Measurements from ENCODE around the gene EXOC6.

EXOC6 gene

DNA sequence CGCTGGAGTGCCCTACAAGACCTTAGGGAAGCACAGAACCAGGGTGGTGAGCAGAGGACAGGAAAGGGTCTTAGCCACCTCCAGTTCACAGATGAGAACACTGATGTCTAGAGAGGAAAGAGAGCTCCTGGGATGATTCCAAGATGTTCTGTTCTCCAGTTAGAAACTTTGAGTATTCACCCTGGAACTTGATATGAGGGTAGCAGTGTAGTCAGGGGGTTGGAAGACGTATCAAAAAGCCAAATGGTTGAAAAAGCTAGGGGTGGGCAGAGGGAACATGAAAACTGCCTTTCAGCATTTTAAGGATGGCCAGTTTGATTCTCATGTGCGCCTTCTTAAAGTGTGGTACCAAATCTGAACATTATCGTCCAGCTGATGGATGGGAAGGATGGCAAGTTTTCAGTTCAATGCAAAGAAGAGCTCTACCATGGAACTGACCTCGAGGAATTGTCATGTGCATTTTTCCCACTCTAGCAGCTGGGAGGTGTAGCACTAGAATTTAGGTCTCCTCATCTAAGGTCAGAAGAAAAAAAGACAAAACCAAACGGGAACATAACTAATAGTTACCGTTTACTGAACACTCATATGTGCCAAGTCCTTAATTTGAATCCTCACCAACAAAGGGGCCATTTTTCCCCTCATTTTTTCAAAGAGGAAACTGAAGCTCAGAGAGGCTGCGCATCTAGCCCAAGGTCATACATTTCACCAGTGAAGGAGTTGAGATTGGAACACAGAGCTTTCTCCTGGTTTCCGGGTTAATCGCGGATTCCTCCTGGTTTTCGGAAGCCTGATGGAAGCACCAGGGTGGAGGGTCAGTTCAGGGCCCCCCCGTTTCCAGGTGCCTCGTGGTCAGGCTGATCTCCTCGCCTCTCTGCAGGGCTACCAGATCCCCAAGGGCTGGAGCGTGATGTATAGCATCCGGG lies 219.4 kb downstream of the EXOC6 start:
- DNase-seq: no peak

DNA sequence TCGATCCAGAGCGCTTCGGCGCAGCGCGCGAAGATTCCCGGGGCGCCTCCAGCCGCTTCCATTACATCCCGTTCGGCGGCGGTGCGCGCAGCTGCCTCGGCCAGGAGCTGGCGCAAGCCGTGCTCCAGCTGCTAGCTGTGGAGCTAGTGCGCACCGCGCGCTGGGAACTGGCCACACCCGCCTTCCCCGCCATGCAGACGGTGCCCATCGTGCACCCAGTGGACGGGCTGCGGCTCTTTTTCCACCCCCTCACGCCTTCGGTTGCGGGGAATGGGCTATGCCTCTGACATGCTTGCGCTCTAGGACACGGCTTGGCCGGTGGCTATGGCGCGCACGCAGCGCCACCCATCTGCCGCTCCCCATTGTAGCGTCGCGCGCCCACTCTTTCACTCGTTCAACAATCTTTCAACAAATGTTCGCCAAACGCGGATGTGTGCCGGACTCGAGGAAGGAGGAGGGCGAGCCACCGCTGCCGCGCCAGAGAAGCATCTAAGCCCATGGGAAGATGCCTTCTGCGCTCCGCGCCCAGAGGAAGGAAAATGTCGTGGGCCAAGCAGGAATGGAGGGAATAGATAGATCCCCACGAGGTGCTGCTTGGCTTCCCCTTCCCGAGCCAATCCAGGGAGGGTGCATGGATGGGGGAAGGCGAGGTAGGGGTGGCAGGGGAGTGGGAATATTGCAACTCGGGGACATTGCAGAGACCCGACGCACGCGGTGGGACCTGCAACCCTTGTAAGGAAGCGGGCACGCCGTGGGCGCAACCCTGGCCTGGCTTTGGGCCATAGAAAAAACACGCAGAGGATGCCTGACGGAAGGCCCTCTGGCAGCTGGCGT lies 220.3 kb downstream of the EXOC6 start:
- DNase-seq: no peak

DNA sequence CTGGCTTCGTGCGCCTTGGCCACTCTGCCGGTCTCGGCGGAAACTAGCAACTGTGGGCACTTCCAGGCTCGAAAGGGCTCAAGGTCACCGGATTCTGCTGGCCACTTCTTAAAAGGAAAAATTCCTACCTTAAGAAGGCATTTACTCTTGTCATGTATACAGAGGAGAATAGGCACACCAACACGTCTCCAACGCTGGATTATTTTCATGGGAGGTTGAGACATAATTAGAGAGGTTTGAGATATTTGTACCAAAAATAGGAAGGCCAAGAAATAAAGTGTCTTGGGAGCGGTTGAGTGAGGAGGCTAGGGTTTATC lies 220.9 kb downstream of the EXOC6 start:
- DNase-seq: no peak

DNA sequence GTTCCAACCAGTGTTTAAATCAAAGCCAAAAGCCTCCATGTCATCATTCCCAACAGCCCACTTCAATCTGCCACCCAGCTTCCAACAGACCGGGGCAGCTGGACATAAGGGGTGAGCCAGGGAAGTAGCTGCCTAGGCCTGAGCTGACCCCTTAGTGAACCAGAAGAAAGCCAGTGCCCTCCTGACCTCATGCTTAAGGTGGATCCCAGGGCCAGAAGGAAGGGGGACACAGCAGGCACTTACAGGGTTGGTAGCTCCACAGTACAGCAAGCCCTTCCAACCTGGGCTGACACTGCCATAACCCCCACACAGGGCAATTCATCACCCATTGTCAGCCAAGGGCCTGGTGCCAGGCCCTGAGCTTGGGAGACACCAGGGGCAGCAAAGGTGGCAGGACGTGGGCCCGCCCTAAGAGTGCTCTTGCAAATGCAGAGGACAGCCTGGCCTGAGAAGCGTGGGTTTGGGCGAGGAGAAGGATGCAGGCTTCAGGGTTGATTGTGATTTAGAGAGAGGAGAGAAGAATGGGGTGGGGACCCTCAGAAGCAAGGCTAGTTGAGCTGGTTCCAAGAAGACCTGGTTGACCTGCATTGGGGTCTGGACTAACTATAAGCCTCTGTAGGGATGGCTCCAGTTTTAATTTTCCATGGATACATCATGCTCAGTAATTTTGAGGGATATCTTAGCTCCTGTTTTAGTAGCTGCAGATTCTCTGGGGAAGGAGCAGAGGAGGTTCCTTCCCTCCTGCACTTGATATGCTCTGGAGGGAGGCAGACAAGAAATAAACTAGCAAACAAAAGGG lies 222.3 kb downstream of the EXOC6 start:
- no peak for DNase-seq

DNA sequence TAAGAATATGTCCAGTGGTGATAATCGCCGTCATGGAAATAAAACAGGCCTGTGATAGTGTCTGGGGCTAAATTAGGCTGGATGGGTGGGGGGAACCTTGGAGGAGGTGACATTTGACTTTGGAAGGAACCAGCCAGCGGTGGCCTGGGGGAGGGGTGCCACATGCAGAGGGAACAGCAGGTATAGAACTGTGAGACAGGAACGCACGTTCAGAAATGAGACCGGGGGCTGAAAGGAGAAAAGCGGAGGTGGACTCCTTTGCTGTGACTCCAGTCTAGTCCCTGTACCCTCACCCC lies 222.8 kb downstream of the EXOC6 start:
- DNase-seq: no peak

DNA sequence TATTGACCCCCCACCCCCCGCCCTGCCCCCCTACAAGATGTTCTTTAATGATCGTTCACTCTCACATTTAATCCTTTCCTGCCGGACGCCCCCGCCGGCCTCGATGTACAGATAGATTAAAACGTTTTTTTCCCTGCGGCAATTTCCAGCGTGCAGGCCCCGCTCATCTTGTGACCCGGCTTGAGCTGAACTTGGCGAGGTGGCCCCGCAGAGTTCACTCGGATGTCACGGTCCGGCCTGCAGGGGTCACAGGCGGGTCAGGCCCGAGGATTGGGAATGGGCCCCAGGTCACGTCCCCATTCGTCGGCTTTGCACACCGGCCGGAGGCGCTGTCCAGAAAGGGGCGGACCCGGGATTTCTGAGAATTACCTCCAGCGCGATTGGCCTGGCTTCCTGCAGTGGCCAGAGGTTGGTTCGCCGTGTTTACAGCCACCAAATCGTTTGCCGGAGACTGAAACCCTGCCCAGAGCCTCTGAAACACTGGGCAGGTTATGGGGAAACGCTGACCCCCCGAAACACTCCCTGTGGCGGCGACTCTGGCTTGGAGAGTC lies 223.4 kb downstream of the EXOC6 start:
- no peak for DNase-seq

DNA sequence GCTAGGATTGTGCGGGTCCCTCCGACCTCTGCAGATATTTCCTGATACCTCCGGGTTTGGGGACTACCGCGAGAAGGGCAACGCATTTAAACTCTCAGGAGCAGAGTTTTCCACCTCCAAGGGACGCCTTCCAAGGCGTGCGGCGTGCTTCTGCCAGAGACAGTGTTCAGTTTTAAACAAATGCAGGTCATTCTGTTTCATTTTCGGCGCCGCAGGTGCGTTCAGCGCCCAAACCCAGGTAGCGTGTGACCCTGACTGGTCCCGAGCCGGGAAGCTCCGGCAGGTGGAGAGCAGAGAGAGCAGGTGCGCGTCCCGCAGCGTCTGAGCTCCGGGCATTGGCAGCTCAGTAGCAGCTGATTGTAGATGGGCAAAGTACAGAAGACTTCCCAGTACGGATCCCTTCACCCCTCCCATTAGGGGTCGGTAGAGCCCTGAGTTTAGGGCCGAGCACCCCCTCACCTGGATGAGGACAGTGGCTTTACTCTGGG lies 223.9 kb downstream of the EXOC6 start:
- no peak for DNase-seq

DNA sequence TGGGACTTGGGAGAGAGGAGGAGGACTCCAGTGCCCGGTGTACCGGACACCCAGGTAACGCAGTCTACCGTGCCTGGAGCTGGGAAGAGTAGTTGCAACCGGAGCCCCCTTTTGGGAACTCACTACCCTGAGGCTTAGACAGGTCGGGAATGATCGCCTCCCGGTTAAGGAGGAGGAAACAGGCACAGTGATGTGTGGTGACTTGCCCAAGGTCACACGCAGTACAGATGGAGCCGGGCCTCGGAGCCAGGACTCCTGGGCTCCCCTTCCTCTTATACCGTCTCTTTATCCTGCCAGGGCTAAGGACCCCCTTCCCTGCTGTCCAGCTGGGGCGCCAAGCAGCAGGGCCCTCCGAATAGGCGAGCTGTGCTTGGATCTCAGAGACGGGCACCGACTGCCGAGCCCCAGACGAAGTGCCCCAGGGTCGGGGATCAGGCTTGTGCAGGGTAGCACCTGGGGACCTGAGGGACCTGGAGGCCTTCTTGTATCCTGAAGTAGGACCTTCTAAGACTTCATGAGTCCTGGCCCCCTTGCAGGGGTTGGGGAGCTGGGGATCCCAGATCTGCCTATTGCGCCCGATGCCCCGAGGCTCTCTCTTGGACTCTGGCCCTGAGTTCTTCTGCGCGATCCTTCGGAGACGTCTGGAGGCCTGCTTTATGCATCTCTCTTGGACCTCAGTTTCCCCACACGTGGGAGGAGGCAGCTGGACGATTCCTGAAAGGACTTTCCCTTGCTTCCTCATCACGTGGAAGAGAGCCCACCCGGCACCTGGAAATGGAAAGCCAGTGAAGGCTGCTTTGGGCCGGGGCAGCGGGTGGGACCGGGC lies 224.6 kb downstream of the EXOC6 start:
- no peak for DNase-seq

DNA sequence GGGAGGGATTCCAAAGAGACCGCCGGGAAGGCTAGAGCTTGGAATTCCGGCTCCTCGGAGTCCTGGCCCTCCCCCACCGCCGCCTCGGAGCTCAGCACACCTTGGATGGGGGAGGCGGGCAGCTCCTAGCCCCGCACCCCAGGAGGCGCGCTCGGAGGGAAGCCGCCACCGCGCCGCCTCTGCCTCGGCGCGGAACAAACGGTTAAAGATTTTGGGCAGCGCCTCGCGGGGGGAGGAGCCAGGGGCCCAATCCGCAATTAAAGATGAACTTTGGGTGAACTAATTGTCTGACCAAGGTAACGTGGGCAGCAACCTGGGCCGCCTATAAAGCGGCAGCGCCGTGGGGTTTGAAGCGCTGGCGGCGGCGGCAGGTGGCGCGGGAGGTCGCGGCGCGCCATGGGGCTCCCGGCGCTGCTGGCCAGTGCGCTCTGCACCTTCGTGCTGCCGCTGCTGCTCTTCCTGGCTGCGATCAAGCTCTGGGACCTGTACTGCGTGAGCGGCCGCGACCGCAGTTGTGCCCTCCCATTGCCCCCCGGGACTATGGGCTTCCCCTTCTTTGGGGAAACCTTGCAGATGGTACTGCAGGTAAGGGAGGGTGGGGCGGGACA lies 225.3 kb downstream of the EXOC6 start, which contains the start of gene CYP26A1:
Gene CYP26A1, plus strand, starts transcription at position 355 of the 608 bp plus-strand sequence. Its CDS starts 42 bp downstream, at position 397.
- DNase-seq: no peak

DNA sequence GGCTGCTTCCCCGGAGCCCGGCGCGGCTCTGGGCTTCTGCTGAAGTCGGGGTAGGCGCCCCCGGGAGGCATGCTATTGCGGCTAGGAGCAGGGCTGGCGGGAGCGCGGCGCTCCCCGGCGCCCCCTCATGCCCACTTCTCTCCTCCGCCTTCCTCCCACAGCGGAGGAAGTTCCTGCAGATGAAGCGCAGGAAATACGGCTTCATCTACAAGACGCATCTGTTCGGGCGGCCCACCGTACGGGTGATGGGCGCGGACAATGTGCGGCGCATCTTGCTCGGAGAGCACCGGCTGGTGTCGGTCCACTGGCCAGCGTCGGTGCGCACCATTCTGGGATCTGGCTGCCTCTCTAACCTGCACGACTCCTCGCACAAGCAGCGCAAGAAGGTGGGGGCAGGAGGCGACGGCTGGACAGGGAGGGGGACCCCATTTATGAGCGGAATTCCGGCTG lies 225.9 kb downstream of the EXOC6 start:
- DNase-seq: no peak

DNA sequence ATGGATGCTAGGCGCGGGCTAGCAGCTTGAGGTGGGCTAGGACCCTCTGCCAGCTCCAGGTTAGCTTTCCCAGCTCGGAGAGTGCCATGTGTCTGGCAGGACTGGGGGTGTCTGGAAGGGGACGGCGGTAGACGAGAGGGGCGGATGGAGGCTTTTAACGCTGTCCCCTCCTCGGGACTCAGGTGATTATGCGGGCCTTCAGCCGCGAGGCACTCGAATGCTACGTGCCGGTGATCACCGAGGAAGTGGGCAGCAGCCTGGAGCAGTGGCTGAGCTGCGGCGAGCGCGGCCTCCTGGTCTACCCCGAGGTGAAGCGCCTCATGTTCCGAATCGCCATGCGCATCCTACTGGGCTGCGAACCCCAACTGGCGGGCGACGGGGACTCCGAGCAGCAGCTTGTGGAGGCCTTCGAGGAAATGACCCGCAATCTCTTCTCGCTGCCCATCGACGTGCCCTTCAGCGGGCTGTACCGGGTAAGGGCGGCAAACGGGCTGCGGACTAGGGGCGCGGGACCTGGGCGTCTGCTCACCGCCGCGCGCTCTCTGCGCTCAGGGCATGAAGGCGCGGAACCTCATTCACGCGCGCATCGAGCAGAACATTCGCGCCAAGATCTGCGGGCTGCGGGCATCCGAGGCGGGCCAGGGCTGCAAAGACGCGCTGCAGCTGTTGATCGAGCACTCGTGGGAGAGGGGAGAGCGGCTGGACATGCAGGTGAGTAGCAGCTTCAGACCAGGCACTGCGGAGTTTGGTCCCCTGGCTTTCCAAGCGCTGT lies 226.5 kb downstream of the EXOC6 start:
- DNase-seq: no peak

DNA sequence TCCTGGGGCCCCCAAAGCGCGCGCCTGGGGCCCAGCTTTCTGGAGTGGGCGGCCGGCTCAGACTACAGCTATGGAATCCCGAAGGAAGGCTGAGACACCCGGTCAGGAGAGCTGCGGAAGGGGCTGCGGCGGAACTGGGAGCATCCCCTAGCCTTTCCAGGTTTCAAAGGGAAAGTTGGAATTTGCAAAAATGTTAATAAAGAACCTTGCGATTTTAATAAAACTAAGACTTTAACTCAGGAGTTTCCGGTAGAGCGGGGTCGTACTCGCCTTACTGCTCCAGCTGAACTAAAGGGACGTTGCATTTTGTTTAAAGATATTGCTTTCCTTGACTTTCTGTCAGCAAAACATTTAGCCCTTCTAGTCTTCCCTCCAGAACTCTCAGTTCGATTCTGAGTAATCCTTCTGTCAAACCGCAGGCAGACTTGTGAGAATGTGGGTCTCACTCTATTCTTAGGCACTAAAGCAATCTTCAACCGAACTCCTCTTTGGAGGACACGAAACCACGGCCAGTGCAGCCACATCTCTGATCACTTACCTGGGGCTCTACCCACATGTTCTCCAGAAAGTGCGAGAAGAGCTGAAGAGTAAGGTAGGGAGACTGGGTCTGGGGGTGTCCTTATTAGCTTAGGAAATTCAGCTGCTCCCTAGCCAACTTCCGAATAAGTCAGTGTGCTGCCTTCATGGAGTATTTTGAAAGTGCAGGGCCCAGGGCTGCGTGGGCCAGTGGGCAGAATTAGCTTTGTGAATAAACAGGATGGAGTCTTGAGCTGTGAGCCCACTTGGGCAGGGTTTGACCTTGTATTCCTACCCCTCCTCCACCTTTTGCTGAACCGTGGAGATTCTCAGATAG lies 227.3 kb downstream of the EXOC6 start:
- DNase-seq: no peak

DNA sequence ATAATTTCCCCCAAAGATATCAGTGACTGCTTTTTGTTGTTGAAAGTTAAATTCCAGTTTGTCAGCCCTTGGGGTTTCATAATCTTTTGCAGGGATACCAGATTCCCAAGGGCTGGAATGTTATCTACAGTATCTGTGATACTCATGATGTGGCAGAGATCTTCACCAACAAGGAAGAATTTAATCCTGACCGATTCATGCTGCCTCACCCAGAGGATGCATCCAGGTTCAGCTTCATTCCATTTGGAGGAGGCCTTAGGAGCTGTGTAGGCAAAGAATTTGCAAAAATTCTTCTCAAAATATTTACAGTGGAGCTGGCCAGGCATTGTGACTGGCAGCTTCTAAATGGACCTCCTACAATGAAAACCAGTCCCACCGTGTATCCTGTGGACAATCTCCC lies 228.6 kb downstream of the EXOC6 start:
- no peak for DNase-seq

DNA sequence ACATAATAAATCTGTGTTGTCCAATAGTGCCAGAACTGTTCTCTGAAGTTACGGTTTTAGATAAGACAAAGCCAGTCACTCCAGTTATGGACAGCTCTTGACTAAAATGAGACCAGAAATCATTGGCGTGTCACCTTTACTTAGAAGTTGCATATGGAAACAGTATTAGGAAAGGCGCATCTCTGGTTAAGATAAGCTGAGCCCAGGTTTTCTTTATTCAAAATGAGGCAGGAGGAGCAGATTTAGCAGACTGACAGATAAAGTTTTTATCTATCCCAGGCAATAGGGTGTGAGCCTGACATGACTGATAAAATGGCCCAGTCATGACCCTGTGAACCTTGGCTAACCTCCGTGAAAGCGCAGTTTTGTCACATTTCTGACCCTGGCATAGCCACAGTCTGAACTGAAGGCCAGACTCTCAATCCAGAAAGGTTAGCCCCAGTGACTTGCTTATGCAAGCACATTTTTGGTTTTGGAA lies 229.6 kb downstream of the EXOC6 start:
- no peak for DNase-seq

DNA sequence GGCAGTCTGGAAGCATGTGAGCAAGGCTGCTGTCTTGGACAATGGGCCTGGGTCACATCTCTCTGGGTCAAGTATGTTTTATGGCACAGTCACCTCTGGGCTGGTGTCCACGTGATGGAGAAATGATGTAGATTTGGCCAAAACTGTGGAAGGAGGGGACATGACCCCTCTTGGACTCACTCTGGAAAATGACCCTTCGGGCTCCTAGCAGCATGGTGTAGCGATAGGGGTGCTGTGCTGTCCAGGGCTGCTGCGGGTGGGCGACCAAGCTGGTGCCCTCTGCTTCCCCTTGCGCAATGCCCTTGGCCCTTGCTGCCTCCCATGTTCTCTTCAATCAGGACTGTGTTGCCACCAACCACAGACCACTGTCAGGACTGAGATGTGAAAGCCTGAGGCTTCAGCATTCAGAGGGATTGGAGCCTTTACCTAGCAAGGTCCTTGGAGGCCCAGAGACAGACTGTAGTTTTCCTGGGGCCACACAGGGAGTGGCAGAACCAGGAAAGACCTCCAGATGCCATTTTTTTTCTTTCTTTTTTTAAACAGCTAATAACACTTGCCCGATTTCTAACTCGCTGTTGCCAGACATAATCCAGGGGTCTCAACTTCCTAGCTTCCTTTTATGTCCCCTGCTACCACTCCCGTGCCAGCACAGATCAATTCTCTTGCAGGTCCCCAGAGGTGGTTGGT lies 231.5 kb downstream of the EXOC6 start:
- DNase-seq: no peak

DNA sequence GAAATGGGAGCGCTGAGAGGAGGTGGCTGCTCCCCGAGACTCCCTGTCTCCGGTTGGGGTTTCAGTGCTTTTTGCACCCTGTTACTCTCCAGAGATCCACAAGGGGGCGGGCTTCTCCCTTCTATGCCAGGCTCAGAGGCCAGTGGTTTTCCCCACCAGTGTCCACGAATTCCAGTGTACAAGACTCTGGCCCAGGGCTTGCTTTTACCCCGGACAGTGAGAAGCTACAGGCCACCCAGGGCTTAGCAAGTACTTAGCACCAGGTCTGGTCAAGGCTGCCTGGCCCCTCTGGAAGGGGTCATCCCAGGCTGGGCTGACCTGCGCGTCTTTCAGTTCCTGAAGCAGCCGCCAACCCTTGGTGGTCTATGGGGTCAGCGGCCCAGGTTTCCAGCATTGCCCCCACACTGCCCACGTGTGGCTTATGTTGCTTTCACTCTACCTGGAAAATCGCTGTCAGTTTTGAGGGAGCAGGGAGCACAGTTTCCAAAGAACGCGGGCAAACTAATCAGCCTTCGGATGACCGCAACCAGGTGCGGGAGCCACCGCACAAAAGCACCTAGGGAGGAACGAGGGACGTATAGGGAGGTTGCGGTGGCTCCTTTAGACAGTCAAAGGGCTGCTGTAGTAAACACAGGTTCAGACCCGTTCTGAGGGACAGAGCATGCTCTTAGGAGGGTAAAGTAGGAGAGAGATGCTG lies 232.2 kb downstream of the EXOC6 start:
- DNase-seq: peak in 1 of 2 experiments; percentile 19

DNA sequence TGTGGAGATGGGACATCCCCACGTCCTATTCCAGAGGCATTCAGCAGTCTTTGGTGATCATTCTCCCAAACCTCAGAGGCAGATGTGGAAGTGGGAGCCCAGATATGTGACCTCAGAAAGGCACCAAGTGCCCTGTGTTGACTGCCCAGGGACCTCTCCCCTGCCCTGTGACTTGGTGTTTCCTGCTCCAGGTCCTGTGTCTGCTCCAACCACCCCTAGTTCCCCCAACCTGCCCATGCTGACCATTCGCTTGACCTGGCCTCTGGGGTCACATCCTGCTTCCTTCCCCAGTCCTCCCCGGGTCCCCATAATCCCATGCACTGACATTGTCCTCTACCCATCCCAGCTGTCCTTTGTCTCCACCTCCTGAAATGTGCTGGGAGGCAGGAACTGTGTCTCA lies 233.0 kb downstream of the EXOC6 start:
- DNase-seq: no peak

DNA sequence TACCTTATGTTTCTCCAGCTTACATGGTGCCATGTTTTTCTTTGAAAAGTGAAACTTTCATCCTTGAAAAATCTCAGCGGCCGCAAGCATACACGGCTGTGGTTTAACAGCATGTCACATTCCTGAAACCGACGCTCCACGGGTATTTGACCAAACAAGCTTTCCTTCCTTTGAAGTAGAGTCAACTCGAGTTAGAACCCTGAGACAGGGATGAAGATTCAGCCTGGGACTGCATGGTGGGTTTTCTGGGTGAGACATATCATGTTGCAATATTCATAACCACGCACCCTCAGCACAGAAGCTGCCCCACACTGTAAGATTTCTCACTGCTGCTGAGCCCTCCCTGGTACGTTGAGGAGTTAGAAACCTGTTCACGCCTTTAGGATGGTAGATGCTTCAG lies 233.5 kb downstream of the EXOC6 start:
- DNase-seq: no peak

All from SW 1271 (cell line).